Muscle of arm (tissue), 12 donors: ENCODE data around the gene NKX2-3. TPM values are rescaled to one million over a fixed set of nuclear protein-coding genes. Genes with fewer than 3 reads are reported as not detected.

Experiments
- DNase-seq: peaks from one replicate; pipeline ENCODE4 v3.0.0-alpha.2; 2013
- polyA plus RNA-seq, 12 donors: library from polyadenylated mRNA; unstranded; fragments of 120-200 nt; gene quantifications; one replicate each; pipeline ENCODE4 v1.2.1, GENCODE V29; 2013; ENCODE audit not compliant: insufficient read length in 12 of 12

The NKX2-3 gene
- polyA plus RNA-seq, 12 donors = 0.09 to 5.4 (median 1.1) TPM; not detected in 3

DNA sequence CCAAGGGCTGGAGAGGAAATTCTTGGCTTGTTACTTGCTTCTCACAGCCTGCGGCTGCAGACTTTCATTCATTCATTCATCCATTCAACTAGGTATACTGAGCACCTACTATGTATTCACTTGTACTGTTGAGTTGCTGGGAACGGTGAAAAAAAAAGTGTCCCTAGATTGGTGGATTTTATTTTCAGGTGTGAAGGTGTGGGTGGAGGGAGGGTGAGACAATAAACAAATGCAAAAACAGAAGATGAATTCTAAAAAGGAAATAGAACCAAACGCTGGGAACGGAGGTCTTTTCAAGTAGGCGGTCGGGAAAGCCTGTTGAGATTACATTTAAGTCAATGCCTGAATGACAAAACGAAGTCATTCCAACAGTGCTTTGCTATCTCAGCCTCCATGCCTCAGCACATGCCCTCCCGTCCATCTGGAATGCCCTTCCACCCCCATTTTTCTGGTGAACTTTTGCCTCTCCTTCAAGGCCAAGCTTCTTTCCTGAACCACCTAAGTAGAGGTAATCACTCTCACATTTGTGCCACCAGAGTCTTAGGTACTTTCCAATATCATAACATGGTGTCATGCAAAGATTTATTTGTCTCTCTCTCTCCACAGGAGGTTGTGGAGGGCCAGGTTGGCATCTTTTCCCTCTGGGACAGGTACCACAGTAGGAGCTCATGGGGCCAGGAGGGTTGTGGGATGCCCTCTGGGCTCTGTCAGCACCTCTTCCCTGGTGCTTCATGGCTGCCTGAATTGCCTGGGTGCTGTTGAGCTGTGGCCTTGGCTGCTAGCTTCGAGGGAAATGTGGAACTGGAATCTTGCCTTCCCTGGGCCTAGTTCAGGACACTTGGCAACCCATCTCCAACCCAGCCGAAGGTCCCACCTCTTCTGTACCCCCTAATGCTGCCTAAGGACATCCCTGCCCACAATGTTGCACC is 5.5 kb downstream of the NKX2-3 start:
- DNase-seq = no peak

DNA sequence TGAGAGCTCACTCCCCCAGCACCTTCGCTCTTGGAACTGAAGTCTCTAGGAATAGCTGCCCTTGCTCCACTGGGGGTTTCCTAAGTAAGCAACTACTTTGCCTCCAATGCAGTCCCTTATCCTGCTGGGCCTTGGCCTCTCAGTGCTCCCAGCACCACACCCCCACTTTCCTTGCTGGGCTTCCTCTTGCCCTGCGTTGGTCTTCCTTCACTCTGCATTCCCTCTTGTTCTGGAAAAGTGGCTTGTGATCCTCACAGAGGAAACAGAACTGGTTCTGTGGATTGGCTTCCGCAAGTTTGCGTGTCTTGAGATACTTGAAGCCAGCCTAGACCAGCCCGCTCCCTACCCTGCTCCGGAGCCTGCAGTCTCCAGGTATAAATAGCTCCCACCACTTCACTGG is 6.4 kb downstream of the NKX2-3 start:
- DNase-seq = no peak

DNA sequence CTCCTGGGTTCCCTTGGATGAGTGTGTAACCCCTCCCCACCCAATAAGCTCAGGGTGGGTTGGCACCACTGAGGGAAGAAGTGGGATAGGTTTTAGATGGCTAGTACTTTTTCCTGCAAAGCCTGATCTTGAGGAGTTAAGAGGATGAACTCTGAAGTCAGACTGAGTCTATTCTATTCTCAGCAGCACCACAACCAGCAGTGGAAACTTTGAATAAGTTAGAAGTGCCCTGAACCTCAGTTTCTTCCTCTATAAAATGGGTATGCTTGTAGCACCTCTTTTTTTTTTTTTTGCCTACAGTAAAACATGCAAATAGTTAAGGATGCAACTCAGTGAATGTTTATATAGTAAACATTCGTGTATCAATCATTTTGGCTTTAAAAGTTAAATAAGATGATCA is 7.1 kb downstream of the NKX2-3 start:
- DNase-seq = no peak

DNA sequence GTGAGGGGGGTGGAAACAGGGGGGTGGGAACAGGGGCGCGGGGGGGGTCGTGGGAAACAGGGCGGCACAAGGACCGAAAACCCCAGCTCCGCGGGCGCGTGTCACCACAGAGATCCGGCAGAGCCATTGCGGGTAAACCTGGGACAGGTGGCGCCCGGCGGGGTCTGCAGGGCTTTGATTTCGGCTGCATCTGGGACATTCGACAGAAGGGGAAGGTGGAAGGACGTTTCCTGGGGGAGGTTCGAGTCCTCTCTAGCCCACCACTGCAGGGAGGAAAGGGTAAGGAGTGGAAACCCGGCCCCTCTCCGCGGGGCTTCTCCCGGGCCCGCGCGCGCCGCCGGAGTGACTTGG is 7.5 kb downstream of the NKX2-3 start:
- DNase-seq = no peak

DNA sequence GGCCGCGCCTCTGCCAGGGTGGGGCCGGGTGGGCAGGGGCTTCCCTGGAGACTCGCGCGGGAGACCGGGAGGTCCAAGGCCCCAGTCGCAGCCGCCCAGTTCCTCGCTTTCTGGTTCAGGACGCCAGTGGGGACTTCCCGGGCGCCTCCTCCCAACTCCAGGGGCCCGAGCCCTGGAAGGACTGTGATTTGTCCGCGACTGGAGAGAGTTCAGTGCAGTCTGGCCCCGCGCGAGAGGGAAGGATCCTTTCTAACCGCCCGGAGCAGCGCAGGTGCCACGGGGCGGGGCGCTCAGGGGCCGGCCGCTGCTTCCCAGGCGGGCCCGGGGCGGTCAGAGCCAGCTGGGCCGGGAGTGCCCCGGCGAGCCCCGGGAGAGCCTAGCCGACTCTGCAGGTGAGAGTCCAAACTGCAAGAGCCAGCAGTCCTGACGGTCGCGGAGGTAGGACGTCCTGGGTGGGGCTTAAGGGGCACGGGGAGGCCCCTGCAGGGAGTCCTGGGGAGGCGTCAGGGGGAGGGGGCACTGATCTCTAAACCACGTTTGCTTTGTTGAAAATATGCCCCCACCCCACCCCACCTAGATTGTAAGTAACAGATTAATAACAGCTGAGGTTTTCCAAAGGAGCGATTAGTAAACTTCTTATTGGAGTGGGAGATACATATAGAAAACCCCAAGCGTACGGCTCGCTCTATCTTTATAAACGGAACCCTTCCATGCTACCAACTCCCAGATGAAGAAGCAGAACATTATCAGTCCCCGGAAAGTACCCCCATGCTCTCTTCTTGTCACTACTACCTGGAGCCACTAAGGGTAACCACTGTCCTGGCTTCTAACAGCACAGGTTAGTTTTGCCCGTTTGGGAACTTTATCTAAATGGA is 8.2 kb downstream of the NKX2-3 start:
- DNase-seq = no peak

DNA sequence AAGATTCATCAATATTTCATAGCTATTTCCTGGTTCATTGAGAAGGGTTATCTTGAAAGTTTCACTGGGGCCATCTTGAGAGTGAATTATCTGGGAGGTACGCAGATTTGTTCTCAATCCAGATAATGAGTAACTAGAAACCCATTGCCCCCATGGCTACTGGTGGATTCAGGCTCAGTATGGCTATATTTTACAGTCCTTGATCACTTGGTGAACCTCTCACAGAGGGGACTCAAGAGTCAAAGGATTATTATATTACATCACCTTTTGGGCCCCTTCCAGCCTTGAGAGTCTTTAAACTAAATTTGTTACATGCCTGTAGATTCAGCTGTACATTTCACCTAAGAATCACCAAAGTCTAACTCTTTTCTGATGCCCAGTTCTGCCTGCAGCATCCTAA is 11.6 kb downstream of the NKX2-3 start:
- DNase-seq = no peak

DNA sequence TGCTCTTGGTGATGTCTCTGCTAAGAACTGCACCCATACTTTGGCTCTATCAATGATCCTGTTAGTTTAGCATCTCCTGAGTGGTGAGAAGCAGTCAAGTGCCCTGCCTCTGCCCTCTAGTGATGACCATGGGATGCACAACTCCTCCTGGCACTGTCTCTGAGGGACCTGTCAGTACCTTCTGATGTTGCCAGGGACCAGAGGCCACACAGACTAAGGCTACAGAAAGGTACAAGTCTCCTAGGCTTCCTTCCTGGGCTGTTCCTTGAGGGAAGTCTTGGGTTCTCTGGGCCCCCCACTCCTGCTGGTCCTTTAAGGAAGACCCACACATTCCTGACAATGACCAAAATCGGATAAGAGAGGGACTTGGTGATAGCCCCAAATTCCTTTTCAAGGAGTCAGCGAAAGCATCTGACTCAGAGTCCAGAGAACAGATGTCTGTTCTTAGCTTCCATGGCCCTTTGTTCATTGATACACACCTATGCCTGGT is 15.3 kb downstream of the NKX2-3 start:
- DNase-seq = no peak

DNA sequence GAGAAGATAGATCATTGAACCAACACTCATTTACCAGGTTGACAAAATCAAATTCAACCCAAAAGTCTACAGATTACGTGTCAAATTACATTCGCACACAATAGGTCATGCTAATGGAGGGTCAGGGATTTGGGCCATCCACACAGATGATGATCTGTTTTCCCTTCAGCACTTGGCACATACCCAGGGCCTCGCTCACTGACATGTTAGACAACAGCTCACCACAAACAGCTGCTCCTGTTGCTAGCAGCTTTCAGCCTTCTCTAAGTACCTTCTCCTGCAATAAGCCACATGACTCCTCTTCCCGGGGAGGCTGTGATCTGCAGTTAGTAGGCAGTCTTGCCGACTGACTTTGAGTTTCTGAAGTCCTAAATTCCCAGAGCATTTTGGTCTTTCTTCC is 18.4 kb downstream of the NKX2-3 start:
- no peak for DNase-seq

DNA sequence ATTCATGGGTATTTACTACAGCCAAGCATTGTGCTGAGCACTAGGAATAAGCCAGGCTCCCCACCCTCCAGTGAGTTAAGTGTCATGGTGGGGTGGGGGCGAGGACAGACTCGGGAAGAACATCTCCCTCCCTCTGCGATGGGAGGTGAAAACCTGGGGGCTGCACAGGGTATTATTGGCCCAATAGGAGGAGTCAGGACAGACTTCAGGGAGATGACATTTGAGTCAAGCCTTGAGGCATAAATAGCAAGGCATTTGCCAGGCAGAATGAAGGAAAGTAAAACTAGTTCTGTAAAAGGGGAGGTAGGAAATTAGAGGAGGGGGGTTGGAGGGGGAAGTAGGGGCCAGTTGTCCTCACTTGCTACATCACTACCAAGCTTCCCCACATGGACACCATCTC is 18.9 kb downstream of the NKX2-3 start:
- DNase-seq = no peak

DNA sequence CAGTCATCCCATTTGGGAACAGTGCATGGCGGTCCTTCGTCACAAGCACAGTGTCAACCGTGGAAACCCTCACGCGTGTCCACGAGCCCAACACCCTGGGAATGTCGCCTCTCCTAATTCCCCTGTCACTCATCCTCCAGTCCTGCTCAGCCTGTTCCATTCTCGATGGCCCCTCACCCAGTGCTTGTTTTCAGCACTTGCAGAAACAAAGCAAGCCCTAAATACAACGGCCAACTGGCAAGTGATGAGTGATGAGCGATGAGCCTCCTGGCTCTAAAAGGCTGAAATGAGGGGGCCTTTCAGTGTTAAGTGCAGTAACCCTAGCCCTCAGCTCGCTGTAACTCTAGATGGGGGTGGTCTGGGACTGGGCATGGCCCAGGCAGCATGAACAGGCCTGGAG is 22.6 kb downstream of the NKX2-3 start:
- no peak for DNase-seq

DNA sequence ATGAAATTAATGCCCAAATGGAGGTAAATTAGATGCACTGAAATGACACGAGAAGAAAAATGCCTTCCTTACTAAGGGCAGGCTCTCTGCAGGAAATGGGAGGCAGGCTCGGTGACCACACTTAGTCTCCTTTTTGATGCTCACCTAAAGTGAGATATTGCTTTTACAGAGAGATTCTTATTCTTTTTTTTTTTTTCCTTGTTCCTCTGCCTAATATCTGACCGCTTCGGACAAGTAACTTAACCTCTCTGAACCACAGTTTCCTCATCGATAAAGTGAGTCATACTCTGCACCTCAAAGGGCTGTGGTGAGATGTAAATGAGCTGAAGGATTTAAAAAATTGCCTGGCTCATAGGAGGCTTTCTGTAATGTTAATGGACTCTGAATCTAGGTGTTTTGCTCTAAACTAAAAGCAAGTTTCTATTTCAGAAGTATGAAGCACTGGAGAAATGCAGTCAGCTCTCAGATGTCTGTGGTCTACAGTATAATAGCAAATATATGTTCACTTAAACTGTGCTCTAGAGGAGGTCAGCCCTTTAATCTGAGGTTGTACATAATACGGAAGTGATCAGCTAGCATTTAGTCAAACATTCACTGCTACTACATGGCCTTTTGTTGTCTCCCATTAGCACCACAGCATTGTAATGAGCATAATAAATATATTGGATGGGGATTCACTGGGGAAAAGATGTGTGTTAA is 23.2 kb downstream of the NKX2-3 start:
- no peak for DNase-seq

DNA sequence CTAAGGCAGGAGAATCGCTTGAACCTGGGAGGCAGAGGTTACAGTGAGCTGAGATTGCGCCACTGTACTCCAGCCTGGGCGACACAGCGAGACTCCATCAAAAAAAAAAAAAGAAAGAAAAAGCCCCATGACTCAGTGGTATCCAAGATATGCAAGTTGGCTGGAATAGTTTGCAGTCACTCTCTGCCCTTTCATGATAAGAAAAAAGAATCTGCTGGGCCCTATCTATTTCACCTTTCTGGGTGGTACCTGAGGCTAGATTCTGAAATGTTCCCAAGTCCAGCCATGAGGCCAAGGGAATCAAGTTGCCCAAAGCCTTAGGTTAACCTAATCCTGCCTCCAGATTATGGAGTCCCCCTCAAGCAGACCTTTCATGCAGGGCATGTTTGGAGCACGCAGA is 24.3 kb downstream of the NKX2-3 start:
- DNase-seq = no peak

DNA sequence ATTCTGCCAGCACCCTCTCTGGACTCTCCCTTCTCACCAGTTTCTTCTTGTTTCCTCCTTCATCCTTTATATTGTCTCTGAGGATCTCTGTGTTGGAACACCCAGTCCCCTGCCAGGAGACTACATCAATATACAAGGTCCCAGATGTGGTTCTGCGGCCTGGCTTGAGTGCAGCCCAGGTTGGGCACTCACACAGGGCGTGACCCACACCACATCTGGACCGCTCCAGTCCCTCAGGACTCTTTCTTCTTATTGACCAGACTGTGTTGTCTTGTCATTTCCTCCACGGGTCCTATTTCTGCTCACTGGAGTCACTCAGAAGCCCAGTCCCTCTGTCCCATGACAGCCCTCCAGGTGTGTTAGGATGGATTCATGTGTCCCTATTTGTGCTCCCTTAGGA is 26.0 kb downstream of the NKX2-3 start:
- no peak for DNase-seq

DNA sequence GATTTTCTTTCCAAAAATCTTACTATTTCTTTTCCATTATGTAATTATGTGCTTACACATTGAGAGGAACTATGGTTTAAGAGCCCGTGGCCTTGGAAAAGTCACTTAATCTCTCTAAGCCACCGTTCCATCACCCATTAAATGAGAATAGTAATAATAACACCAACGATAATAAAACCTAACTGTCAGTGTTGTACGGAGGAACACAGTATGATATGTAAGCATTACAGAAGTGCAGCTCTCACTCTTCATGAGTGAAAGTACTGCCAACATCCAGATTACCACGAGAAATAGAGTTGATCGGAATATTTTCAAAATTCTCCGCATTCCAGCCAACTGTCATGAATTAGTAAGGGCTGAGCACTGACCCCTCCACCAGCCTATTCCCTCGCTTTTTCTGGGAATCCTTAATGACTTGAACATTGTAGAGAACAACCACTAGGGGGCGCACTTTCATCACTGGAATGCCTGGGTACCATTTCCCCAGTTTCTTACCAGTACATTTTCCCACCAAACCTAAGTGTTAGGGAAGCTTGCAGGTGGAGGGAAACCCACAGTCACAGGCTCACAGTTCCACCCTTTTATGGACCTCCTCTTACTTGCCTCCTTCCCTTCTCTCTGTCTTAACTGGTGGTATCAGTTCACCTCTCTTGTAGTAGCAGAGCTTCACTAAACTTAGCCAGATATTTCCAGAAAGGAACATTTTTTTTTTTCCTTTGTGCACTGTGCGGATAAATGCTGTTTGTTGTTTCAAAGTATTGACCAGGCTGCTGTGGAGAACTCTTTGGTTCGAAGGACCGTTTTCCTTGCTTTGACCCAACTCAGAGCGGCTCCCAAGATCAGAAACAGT is 27.8 kb downstream of the NKX2-3 start:
- no peak for DNase-seq

DNA sequence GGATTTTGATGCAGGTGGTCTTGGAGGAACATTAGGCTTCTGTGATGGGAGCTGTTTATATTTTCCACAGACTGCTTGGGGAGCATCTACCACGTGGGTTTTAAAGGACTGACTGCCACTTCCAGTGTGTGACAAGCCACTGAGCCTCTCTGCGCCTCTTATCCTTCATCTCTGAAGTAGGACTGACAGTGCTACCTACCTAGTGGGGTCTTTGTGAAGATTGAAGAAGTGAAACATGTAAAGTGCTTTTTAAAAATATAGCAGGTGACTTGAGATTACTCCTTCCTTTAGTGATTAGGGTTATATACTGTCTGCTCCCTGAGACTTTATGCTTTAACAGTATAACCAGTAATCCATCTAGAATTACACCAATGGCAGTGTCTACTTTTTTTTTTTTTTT is 29.9 kb downstream of the NKX2-3 start:
- no peak for DNase-seq

DNA sequence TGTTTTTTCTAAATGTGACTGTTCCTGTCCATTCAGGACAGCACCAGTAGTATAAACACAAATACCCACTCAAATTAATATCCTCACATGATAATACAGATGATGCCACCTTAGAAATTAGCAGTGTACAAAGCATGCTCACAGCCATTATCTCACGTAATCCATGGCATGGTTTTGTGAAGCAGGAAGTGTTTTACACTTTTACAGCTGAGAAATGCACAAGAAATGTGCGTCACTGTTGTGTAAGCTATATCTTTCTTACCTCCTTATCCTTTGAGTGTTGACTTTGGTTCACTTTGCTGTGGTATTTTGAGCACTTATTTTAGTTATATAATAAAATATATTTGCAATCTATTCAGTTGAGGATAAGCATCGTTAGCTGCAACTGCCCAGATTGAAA is 31.6 kb downstream of the NKX2-3 start:
- DNase-seq = no peak

DNA sequence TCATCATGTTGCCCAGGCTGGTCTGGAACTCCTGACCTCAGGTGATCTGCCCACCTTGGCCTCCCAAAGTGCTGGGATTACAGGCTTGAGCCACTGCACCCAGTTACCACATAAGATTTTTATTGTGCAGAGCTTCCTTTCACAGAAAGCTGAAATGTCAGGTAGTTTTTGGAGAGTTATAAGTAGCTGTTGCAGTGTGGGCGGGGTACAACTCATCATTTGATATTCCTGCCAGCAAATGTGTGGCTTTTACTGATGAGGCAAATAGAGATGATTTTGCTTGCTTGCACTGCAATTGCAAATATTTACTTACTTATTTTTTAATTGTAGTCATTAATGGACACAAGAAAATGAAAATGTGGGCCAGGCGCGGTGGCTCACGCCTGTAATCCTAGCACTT is 32.4 kb downstream of the NKX2-3 start:
- DNase-seq = no peak

DNA sequence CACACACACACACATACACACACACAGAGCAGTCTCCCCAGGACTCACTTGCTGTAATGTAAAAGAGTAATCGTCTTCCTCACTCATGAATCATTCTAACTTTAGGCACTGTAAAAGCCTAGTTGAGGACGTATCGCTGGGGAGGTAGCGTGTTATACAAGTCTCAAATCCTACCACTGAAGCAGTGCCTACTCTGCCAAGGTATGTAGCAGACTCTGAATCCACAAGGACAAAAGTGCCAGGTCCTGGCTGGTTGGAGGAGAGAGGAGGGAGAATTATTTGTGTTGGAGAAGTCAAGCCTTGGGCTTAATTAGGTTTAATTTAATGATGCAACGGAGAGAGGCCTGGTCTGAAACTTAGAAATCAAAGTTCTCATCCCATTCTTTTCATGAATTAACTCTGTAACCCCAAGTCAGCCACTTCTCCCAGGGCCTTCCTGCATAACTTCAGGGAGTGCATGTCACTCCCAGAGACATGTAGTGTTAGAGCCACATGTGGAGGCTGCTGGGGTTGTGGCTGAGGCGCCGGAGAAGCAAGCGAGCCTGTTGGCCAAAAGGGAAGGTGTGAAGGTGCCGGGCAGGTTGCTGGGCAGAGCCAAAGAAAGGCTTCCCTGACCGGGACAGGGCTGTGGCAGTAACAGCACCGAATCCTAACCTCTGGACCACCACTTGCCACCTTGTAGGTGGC is 36.7 kb downstream of the NKX2-3 start:
- DNase-seq = no peak

DNA sequence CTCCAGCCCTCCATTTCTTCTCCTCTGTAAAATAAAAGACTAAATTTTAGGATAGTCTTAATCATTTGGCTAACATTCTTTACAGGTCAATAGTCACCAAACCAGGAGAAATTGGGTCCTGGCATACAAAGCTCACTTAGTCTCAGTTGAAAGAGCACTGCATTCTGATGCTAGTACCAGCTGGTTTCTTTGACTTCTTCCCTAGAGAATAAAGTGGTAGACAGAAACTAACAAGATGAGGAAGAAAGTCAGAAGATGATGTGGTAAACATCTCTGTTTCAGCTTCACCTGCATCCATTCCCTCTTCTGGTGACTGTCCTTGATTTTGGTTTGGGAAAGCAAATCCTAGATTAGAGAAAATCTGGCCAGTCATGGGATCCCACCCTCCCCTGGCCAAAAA is 37.2 kb downstream of the NKX2-3 start:
- no peak for DNase-seq

DNA sequence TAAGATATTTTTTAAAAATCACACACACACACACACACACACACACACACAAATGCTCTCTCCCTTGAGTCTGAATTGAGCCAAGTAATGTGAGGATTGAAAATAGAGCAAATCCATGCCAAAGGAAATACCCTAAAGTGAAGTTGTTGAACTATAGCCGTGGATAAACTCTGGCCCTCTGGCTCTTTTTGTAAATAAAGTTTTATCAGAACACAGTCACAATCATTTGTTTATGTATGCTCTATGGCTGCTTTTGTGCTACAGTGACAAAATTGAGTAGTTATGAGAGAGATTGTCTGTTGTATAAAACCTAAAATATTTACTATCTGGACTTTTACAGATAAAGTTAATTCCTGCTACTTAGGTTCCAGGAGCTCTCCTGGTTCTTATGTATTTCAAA is 39.1 kb downstream of the NKX2-3 start:
- DNase-seq = no peak

DNA sequence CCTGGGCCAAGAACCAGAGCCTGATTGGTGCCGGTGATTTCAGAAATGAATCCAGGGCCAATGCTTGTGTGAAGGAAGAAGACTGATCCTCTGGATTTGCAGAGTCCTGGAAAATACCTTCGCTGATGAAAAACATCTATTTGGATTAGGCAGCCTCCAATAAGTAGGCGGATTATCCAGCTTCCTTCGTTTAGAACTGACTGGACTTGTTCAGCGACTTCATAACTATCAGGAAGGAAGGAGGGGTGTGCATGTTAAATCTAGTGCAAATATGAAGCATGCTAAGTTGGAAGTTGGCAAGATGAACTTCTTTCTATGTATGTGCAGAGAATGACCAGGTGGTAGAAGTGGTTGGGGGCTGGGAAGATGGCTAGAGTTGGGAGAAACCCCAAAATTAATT is 41.0 kb downstream of the NKX2-3 start:
- DNase-seq = no peak
